Astrocyte (in vitro differentiated cells and primary cell): ENCODE results near the gene LAMA5. TPM values are rescaled to one million over a fixed set of nuclear protein-coding genes. Genes with fewer than 3 reads are reported as not detected.

Source experiments
- DNase-seq: peaks from one replicate; pipeline ENCODE4 v3.0.0-alpha.2; 2010; ENCODE audit warnings: low read depth
- FAIRE-seq: peaks from 2 replicates; lab custom pipeline; 2011; peaks lifted over from hg19 to GRCh38; lab: Jason Lieb, UNC
- H2AFZ ChIP-seq: 2 replicates; pipeline ENCODE4 v1.6.0; 2012; ENCODE audit warnings: low read depth, low read length, inconsistent platforms
- H3K27ac ChIP-seq: 2 replicates; pipeline ENCODE4 v1.5.1; 2011; ENCODE audit warnings: low read depth, low read length, inconsistent platforms
- H3K27me3 ChIP-seq: 2 replicates; pipeline ENCODE4 v1.6.0; 2011; ENCODE audit warnings: low read length, inconsistent platforms; ENCODE audit not compliant: insufficient read depth
- H3K36me3 ChIP-seq: 2 replicates; pipeline ENCODE4 v1.5.1; 2011; ENCODE audit warnings: low read length, inconsistent platforms; ENCODE audit not compliant: insufficient read depth
- H3K4me1 ChIP-seq: 2 replicates; pipeline ENCODE4 v1.5.1; 2011; ENCODE audit warnings: low read length, inconsistent platforms; ENCODE audit not compliant: insufficient read depth
- H3K4me2 ChIP-seq: 2 replicates; pipeline ENCODE4 v1.6.0; 2012; ENCODE audit warnings: low read length, inconsistent platforms
- H3K4me3 ChIP-seq: 2 replicates; pipeline ENCODE4 v1.5.1; 2011; ENCODE audit warnings: low read depth, mild to moderate bottlenecking, low read length, inconsistent platforms; ENCODE audit not compliant: insufficient read depth
- H3K79me2 ChIP-seq: 2 replicates; pipeline ENCODE4 v1.6.0; 2012; ENCODE audit warnings: mild to moderate bottlenecking, low read length, inconsistent platforms; ENCODE audit not compliant: insufficient read depth
- H3K9ac ChIP-seq: 2 replicates; pipeline ENCODE4 v1.6.0; 2012; ENCODE audit warnings: mild to moderate bottlenecking, low read length, inconsistent platforms
- H3K9me3 ChIP-seq: 2 replicates; pipeline ENCODE4 v1.5.1; 2012; ENCODE audit warnings: low read depth, mild to moderate bottlenecking, low read length, inconsistent platforms; ENCODE audit not compliant: insufficient read depth
- H4K20me1 ChIP-seq: 2 replicates; pipeline ENCODE4 v1.6.0; 2012; ENCODE audit warnings: low read length, inconsistent platforms; ENCODE audit not compliant: insufficient read depth
- H3K27ac Mint-ChIP-seq: one replicate; pipeline ENCODE4 v1.8.0; 2021; ENCODE audit warnings: mild to moderate bottlenecking, mixed read lengths; ENCODE audit not compliant: unreplicated experiment
- H3K27me3 Mint-ChIP-seq: one replicate; pipeline ENCODE4 v1.8.0; 2021; ENCODE audit warnings: low read depth, mixed read lengths; ENCODE audit not compliant: unreplicated experiment
- H3K36me3 Mint-ChIP-seq: one replicate; pipeline ENCODE4 v1.8.0; 2021; ENCODE audit warnings: low read depth, mixed read lengths; ENCODE audit not compliant: unreplicated experiment
- H3K4me1 Mint-ChIP-seq: one replicate; pipeline ENCODE4 v1.8.0; 2021; ENCODE audit warnings: low read depth, mixed read lengths; ENCODE audit not compliant: unreplicated experiment
- H3K4me3 Mint-ChIP-seq: one replicate; pipeline ENCODE4 v1.8.0; 2021; ENCODE audit warnings: mild to moderate bottlenecking, moderate library complexity, mixed read lengths; ENCODE audit not compliant: unreplicated experiment
- H3K9me3 Mint-ChIP-seq: one replicate; pipeline ENCODE4 v1.8.0; 2021; ENCODE audit warnings: mild to moderate bottlenecking, mixed read lengths; ENCODE audit not compliant: unreplicated experiment
- EZH2 ChIP-seq: IDR thresholded peaks from 2 replicates; pipeline ENCODE4 v1.6.1; 2012; ENCODE audit warnings: mild to moderate bottlenecking, low read length, inconsistent platforms; ENCODE audit not compliant: insufficient read depth
- total RNA-seq: library from RNA; stranded (reverse); gene quantifications from 2 replicates; pipeline ENCODE4 v1.2.1, GENCODE V29; 2021
- TF ChIP-seq, protein P1 (sequence below): IDR thresholded peaks from 2 replicates; pipeline ENCODE4 v1.5.1; 2011; ENCODE audit warnings: low read depth, mild to moderate bottlenecking, inconsistent platforms, low read length, moderate library complexity; ENCODE audit not compliant: insufficient read depth

Gene LAMA5
- total RNA-seq, 1 donor from 2014 or later, result 350 TPM

DNA sequence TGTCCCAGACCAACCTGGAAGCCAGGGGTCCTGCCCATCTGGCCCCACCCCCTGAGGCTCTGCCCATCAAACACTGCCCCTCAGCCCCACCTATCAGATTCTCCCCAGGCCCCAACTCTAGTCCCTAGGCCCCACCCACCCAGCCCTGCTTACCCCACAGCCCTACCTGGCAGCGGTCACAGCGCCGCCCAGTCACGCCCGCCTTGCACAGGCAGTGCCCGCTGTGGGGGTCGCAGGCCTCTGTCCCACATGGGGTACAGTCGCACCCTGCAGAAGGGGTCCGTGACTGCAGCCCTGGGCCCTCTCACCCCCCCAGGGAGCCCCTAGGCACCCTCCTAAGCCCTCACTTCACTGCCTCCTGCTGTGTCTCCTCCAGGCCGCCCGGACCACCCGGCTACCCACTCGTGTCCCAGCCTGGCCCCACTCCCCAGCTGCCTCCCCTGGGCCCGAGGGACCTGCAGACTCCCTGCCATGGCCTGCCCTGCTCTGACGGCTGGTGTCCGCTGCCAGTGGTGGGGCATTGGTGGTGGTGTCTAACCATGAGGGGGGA lies 44.5 kb downstream of the LAMA5 start:
- H3K27me3 ChIP-seq, result no peaks in the 10 kb centered on the region
- H3K4me3 Mint-ChIP-seq, result no peak overlapping the region
- no peaks in the 10 kb centered on the region for H3K9me3 Mint-ChIP-seq
- FAIRE-seq, result no peak
- H3K9ac ChIP-seq, result no peak overlapping the region
- H4K20me1 ChIP-seq, result no peaks in the 10 kb centered on the region
- no peaks in the 10 kb centered on the region for H3K27me3 Mint-ChIP-seq
- H3K4me3 ChIP-seq, result no peak overlapping the region
- H3K79me2 ChIP-seq, result no peaks in the 10 kb centered on the region
- no peak overlapping the region for H3K4me2 ChIP-seq
- no peaks in the 10 kb centered on the region for H3K9me3 ChIP-seq
- no peaks in the 10 kb centered on the region for H3K4me1 Mint-ChIP-seq
- TF ChIP-seq, protein P1, sequence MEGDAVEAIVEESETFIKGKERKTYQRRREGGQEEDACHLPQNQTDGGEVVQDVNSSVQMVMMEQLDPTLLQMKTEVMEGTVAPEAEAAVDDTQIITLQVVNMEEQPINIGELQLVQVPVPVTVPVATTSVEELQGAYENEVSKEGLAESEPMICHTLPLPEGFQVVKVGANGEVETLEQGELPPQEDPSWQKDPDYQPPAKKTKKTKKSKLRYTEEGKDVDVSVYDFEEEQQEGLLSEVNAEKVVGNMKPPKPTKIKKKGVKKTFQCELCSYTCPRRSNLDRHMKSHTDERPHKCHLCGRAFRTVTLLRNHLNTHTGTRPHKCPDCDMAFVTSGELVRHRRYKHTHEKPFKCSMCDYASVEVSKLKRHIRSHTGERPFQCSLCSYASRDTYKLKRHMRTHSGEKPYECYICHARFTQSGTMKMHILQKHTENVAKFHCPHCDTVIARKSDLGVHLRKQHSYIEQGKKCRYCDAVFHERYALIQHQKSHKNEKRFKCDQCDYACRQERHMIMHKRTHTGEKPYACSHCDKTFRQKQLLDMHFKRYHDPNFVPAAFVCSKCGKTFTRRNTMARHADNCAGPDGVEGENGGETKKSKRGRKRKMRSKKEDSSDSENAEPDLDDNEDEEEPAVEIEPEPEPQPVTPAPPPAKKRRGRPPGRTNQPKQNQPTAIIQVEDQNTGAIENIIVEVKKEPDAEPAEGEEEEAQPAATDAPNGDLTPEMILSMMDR, result no peak
- no peak for TF ChIP-seq EZH2
- H3K36me3 ChIP-seq, result no peaks in the 10 kb centered on the region
- H3K27ac Mint-ChIP-seq, result no peak overlapping the region
- DNase-seq, result no peak
- no peaks in the 10 kb centered on the region for H3K4me1 ChIP-seq
- peaks cover 12% of the 10 kb centered on the region for H3K36me3 Mint-ChIP-seq
- no peak overlapping the region for H3K27ac ChIP-seq
- no peak overlapping the region for H2AFZ ChIP-seq

DNA sequence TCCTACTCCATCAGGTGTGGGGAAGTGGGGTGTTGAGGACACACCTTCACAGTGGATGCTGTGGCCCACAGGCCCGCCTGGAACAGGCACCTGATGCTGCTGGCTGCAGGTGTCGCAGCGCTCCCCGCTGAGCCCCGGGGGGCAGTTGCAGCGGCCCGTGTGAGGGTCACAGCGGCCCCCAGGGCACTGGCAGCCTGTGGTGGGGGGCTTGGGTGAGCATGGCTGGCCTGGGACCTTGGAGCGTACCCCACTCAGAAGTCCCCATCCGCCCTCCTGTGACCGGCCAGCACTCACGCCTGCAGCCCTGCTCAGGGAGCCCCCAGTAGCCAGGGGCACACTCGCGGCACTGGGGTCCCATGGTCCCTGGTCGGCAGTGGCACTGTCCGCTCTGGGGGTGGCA lies 45.1 kb downstream of the LAMA5 start:
- FAIRE-seq (no peak), DNase-seq (no peak)
- no peaks in the 10 kb centered on the region for H3K4me1 Mint-ChIP-seq
- no peak overlapping the region for H3K27ac ChIP-seq
- H3K9me3 Mint-ChIP-seq, result no peaks in the 10 kb centered on the region
- no peaks in the 10 kb centered on the region for H3K36me3 ChIP-seq
- no peaks in the 10 kb centered on the region for H3K79me2 ChIP-seq
- H3K9ac ChIP-seq, result no peak overlapping the region
- no peak overlapping the region for H3K4me3 Mint-ChIP-seq
- peaks cover 12% of the 10 kb centered on the region for H3K36me3 Mint-ChIP-seq
- H3K4me3 ChIP-seq, result no peak overlapping the region
- no peak overlapping the region for H2AFZ ChIP-seq
- H3K27me3 ChIP-seq, result no peaks in the 10 kb centered on the region
- H4K20me1 ChIP-seq, result no peaks in the 10 kb centered on the region
- TF ChIP-seq EZH2, result no peak
- TF ChIP-seq, protein P1, result no peak
- H3K27ac Mint-ChIP-seq, result no peak overlapping the region
- H3K4me1 ChIP-seq, result no peaks in the 10 kb centered on the region
- H3K9me3 ChIP-seq, result no peaks in the 10 kb centered on the region
- H3K4me2 ChIP-seq, result no peak overlapping the region
- no peaks in the 10 kb centered on the region for H3K27me3 Mint-ChIP-seq

DNA sequence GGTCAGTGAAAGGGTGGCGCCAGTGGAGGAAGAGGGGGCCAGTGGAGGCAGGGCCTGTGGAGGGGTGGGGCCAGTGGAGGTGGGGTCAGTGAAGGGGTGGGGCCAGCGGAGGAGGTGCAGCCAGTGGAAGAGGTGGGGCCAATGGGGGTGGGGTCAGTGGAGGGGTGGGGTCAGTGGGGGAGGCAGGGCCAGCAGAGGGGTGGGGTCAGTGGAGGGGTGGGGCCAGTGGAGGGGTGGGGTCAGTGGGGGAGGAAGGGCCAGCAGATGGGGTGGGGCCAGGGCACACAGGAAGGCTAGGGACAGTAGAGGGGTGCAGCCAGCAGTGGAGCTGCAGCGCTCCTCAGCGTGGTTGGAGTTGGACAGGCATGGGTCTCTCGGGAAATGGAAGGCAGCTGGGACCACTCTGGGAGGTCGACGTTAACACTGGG lies 45.6 kb downstream of the LAMA5 start:
- H3K4me1 ChIP-seq, result no peaks in the 10 kb centered on the region
- no peaks in the 10 kb centered on the region for H3K27me3 ChIP-seq
- no peak overlapping the region for H3K27ac Mint-ChIP-seq
- FAIRE-seq, result no peak
- TF ChIP-seq EZH2, result no peak
- TF ChIP-seq, protein P1, result no peak
- no peak overlapping the region for H3K9ac ChIP-seq
- no peak overlapping the region for H3K27ac ChIP-seq
- no peaks in the 10 kb centered on the region for H3K9me3 Mint-ChIP-seq
- peaks cover 12% of the 10 kb centered on the region for H3K36me3 Mint-ChIP-seq
- H3K4me1 Mint-ChIP-seq, result no peaks in the 10 kb centered on the region
- H3K4me3 Mint-ChIP-seq, result no peak overlapping the region
- H3K9me3 ChIP-seq, result no peaks in the 10 kb centered on the region
- no peaks in the 10 kb centered on the region for H3K36me3 ChIP-seq
- no peak for DNase-seq
- no peak overlapping the region for H3K4me2 ChIP-seq
- H2AFZ ChIP-seq, result no peak overlapping the region
- no peaks in the 10 kb centered on the region for H3K27me3 Mint-ChIP-seq
- no peaks in the 10 kb centered on the region for H4K20me1 ChIP-seq
- H3K79me2 ChIP-seq, result no peaks in the 10 kb centered on the region
- no peak overlapping the region for H3K4me3 ChIP-seq
